Gastroesophageal sphincter (tissue), 2 donors: ENCODE measurements around the gene JPH4.

Experiments used
- EP300 ChIP-seq: sonication (generic); formaldehyde crosslinking; IDR thresholded peaks from one replicate; pipeline ENCODE4 v1.6.1; 2017; ENCODE audit warnings: antibody characterized with exemption, mild to moderate bottlenecking
- POLR2AphosphoS5 ChIP-seq: sonication (generic); formaldehyde crosslinking; IDR thresholded peaks from one replicate; pipeline ENCODE4 v1.6.1; 2017; ENCODE audit warnings: antibody characterized with exemption

- TF ChIP-seq EP300 (no peak), POLR2AphosphoS5 (no peak)
Measured at GRCh38 chr14:23537351-23538049, 41.1 kb downstream of the JPH4 start.
